Small intestine (tissue), 16 donors: Measurements from ENCODE around the gene MYO7A. TPM values are rescaled to one million over a fixed set of nuclear protein-coding genes. Genes with fewer than 3 reads are reported as not detected.

Experiments used
- DNase-seq, 2 donors: peaks; one replicate each; pipeline versions ENCODE4 v3.0.0 to v3.0.0-alpha.2; 2013
- FAIRE-seq: peaks from 2 replicates; lab custom pipeline; 2012; peaks lifted over from hg19 to GRCh38; lab: Jason Lieb, UNC
- H3K27ac ChIP-seq, 3 donors: one replicate each; pipeline ENCODE4 v1.5.1; 2013; ENCODE audit warnings: low read length in 2 of 3, mild to moderate bottlenecking in 2 of 3, control low read depth in 1 of 3, inconsistent platforms in 1 of 3, low read depth in 1 of 3, moderate library complexity in 1 of 3
- H3K27me3 ChIP-seq, 3 donors: one replicate each; pipeline ENCODE4 v1.6.1; 2013; ENCODE audit warnings: low read length in 3 of 3, inconsistent platforms in 1 of 3; ENCODE audit not compliant: control insufficient read depth in 3 of 3, insufficient read depth in 3 of 3
- H3K36me3 ChIP-seq, 3 donors: one replicate each; pipeline ENCODE4 v1.6.1; 2013; ENCODE audit warnings: low read length in 3 of 3, inconsistent platforms in 1 of 3, low read depth in 1 of 3, mild to moderate bottlenecking in 1 of 3, moderate library complexity in 1 of 3; ENCODE audit not compliant: control insufficient read depth in 3 of 3, insufficient read depth in 2 of 3
- H3K4me1 ChIP-seq, 3 donors: one replicate each; pipeline ENCODE4 v1.6.1; 2013; ENCODE audit warnings: low read length in 2 of 3, inconsistent platforms in 1 of 3, low read depth in 1 of 3, mild to moderate bottlenecking in 1 of 3, moderate library complexity in 1 of 3; ENCODE audit not compliant: control insufficient read depth in 3 of 3, insufficient read depth in 2 of 3
- H3K4me3 ChIP-seq, 3 donors: one replicate each; pipeline ENCODE4 v1.5.1; 2013; ENCODE audit warnings: low read length in 3 of 3, control low read depth in 1 of 3, inconsistent platforms in 1 of 3, low read depth in 1 of 3, mild to moderate bottlenecking in 1 of 3, moderate library complexity in 1 of 3
- H3K9me3 ChIP-seq, 2 donors: one replicate each; pipeline ENCODE4 v1.6.1; 2013; ENCODE audit warnings: low read depth in 1 of 2, low read length in 1 of 2; ENCODE audit not compliant: control insufficient read depth in 2 of 2, insufficient read depth in 1 of 2
- WGBS, 3 donors: extraction: QIAGEN DNeasy Blood & Tissue Kit; methylation state at CpG; one replicate each; pipeline ENCODE4 v1.1.7; 2013; 5-methylcytosine and 5-hydroxymethylcytosine counted together
- long read RNA-seq, 10 donors: transcript quantifications; one replicate each; lab custom pipeline, GENCODE V29; 2026
- polyA plus RNA-seq, 4 donors: library from polyadenylated mRNA; stranded (reverse) in 3 of 4; unstranded in 1 of 4; fragments of 200-250 nt in 3 of 4; fragments of 120-200 nt in 1 of 4; gene quantifications; one replicate each; pipeline versions ENCODE4 v1.2.1 to v1.2.3, GENCODE V29; 2013
- donor health status: healthy with polysubstance abuse.
- donor health status: control.
- donor health status: control.
- donor health status: Bipolar disorder and iron deficiency.
- donor health status: healthy.

MYO7A gene
- polyA plus RNA-seq = 10 to 100 TPM in 1 of 4 donors, 1 to 10 TPM in 3; 1.4 to 74.2 (median 2.2) TPM
- long read RNA-seq, donor 1 = 0 reads
- long read RNA-seq, donor 2 = 0 reads
- long read RNA-seq, donor 3, partial matches to known transcripts = 25 of 25 reads
- long read RNA-seq, donor 3, other reads (novel, unspliced or antisense) = 0 of 25 reads
- long read RNA-seq, donor 4 = 0 reads
- long read RNA-seq, donor 5, partial matches to known transcripts = 5 of 5 reads
- long read RNA-seq, donor 5, other reads (novel, unspliced or antisense) = 0 of 5 reads
- long read RNA-seq, donor 6, partial matches to known transcripts = 20 of 20 reads
- long read RNA-seq, donor 6, other reads (novel, unspliced or antisense) = 0 of 20 reads
- long read RNA-seq, donor 7 = 0 reads
- long read RNA-seq, donor 8 = 0 reads
- long read RNA-seq, donor 9, partial matches to known transcripts = 5 of 5 reads
- long read RNA-seq, donor 9, other reads (novel, unspliced or antisense) = 0 of 5 reads
- long read RNA-seq, donor 10 = 0 reads

DNA sequence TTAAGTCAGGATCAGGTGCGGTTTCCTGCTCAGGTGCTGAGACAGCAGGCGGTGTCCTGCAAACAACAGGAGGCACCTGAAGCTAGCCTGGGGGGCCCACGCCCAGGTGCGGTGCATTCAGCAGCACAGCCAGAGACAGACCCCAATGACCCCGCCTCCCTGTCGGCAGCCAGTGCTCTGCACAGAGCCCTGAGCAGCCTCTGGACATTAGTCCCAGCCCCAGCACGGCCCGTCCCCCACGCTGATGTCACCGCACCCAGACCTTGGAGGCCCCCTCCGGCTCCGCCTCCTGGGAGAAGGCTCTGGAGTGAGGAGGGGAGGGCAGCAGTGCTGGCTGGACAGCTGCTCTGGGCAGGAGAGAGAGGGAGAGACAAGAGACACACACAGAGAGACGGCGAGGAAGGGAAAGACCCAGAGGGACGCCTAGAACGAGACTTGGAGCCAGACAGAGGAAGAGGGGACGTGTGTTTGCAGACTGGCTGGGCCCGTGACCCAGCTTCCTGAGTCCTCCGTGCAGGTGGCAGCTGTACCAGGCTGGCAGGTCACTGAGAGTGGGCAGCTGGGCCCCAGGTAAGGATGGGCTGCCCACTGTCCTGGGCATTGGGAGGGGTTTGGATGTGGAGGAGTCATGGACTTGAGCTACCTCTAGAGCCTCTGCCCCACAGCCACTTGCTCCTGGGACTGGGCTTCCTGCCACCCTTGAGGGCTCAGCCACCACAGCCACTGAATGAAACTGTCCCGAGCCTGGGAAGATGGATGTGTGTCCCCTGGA lies at the start of gene MYO7A:
Gene MYO7A (plus strand): TSS at position 327 of the 772 bp plus-strand sequence. CDS start 2,389 bp downstream, outside the sequence.
- H3K27ac ChIP-seq = peak within 1 kb of the TSS in 1 of 3 donors; percentile 93
- FAIRE-seq = no peak
- WGBS, 3 donors = 13 to 18% (median 16%) methylated on average over 18 to 20 of the region's 20 CpGs

DNA sequence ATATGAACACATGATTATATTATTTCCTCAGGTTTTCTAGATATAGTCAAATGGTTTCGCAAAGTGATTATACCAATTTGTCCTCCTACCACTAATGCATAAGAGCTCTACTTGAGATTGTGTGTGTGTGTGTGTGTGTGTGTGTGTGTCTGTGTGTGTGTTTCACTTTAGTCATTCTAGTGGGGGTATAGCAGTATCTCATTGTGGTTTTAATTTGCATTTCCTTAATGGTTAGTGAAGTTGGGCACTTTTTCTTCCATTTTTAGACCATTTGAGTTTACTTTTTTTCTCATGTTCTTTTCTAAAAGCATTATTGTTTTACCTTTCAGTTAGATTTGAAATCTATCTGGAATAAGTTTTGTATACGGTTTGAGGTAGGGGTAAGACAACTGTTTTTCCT lies 48.4 kb upstream of the MYO7A start:
- 93 to 94% (median 94%) methylated on average over 2 of the region's 2 CpGs for WGBS, 3 donors
- DNase-seq (no peak), FAIRE-seq (no peak)
- peaks cover 6 to 53% (median 9%) of the 10 kb centered on the region in 3 donors for H3K4me1 ChIP-seq
- H3K27me3 ChIP-seq = no peaks in the 10 kb centered on the region
- no peaks in the 10 kb centered on the region for H3K9me3 ChIP-seq
- H3K36me3 ChIP-seq = peaks cover 0 to 50% (median 0%) of the 10 kb centered on the region in 3 donors
- H3K4me3 ChIP-seq = no peak overlapping the region
- no peak overlapping the region for H3K27ac ChIP-seq

More for the DNA sequence above, at the start of gene MYO7A:
- H3K4me3 ChIP-seq = peak within 1 kb of the TSS in 2 of 3 donors; percentile 6 to 84
- DNase-seq = peak; percentile 50 to 95
- no peaks in the 10 kb centered on the region for H3K27me3 ChIP-seq
- H3K4me1 ChIP-seq = peaks cover 0 to 40% (median 0%) of the 10 kb centered on the region in 3 donors
- H3K36me3 ChIP-seq = peaks cover 0 to 61% (median 4%) of the 10 kb centered on the region in 3 donors
- H3K9me3 ChIP-seq = no peaks in the 10 kb centered on the region

DNA sequence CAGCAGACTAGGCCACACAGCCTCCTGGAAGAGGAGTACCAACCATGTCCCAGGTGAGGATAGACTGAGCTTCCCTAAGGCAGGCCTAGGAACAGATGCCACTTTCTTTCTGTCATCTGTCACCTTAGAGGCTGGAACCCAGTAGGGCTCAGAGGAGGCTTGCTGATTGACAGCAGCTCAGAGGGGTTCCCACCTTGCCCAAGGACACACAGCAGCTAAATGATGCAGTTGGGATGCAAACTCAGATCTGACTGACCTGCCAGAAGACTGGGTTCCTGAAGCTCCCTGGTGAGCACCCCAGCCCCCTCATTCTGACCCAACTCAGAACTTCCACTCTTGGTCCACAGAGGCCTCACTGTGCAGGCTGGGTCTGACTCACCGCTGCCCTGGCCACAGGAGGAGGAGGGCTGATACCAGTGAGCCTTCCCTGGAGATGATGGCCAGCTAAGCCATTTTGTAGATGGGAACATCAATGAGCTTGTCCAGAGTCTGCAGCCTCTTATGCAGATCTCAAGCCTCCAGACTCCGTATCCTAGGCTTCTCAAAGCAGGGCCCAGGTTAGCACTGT lies 47.3 kb upstream of the MYO7A start:
- Histone ChIP-seq H3K27me3 (no peaks in the 10 kb centered on the region), H3K27ac (no peak overlapping the region), H3K36me3 (peaks cover 0 to 53% (median 0%) of the 10 kb centered on the region in 3 donors), H3K4me1 (peaks cover 4 to 52% (median 6%) of the 10 kb centered on the region in 3 donors), H3K9me3 (no peaks in the 10 kb centered on the region), H3K4me3 (no peak overlapping the region)
- 89 to 94% (median 93%) methylated on average over 2 of the region's 2 CpGs for WGBS, 3 donors
- DNase-seq (no peak), FAIRE-seq (no peak)

DNA sequence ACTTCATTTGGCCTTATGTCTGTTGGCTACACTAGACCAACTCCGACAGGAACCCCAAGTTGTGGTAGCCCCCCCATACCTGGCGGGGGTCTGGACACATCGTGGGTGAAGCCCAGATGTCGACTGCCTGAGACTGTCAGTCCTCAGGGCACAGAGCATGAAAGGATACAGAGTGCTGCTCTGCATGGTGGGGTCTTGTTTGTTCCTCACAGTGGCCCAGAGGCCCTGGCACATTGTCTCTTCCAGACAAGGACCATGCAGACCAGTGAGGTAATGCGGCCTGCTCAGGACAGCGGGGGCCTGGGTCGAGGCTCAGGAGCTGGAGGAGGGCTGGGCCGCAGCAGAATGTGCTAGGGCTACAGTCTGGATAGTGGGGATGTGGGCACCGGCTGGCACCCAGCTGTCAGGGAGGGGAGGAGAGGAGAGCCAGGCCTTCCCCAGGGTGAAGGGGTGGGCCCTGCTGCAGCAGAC lies 46.6 kb upstream of the MYO7A start:
- H3K9me3 ChIP-seq = no peaks in the 10 kb centered on the region
- H3K36me3 ChIP-seq = peaks cover 0 to 59% (median 0%) of the 10 kb centered on the region in 3 donors
- DNase-seq = no peak
- WGBS, 3 donors = 80 to 86% (median 84%) methylated on average over 9 of the region's 9 CpGs
- peaks cover 3 to 53% (median 4%) of the 10 kb centered on the region in 3 donors for H3K4me1 ChIP-seq
- no peak for FAIRE-seq
- H3K27me3 ChIP-seq = no peaks in the 10 kb centered on the region
- H3K27ac ChIP-seq = no peak overlapping the region
- H3K4me3 ChIP-seq = no peak overlapping the region

DNA sequence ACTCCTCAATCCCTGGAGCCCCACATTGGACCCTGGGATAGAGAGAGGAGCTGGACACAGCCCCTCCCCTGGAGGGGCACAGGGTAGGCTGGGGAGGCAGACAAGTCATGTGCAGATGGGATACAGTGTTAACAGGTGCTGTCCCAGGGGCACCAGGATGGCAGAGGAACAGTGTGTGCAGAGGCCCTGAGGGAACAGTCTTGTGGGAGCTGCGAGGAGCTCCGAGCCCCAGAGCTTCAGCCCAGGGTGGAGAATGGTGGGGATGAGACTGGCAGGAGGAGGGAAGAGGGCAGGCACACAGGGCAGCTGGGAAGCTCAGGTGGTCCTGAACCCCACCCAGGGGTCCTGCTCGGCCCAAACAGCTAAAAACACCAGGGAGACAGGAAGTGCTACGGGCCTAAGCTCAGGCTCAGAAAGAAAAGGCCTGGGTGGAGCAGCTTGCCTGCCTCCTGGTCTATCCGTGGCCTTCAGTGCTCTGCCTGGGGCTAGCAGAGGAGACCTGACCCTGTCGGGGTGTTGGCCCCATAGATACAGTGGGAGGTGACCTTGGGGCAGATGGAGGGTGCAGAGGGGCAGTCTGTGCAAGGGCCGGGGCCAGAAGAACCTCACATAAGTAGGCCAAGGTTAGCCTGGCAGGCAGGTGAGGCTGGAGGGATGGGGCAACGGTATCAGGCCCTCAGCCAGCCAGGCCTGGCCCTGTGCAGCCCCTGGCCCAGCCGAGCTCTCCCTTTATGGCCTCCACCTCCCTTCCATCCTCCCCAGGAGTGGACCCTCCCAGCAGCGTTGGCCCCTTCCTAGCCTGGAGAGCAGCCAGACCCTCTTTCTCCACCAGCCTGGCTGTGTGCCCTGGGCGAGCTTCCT lies 45.8 kb upstream of the MYO7A start:
- DNase-seq (no peak), FAIRE-seq (no peak)

DNA sequence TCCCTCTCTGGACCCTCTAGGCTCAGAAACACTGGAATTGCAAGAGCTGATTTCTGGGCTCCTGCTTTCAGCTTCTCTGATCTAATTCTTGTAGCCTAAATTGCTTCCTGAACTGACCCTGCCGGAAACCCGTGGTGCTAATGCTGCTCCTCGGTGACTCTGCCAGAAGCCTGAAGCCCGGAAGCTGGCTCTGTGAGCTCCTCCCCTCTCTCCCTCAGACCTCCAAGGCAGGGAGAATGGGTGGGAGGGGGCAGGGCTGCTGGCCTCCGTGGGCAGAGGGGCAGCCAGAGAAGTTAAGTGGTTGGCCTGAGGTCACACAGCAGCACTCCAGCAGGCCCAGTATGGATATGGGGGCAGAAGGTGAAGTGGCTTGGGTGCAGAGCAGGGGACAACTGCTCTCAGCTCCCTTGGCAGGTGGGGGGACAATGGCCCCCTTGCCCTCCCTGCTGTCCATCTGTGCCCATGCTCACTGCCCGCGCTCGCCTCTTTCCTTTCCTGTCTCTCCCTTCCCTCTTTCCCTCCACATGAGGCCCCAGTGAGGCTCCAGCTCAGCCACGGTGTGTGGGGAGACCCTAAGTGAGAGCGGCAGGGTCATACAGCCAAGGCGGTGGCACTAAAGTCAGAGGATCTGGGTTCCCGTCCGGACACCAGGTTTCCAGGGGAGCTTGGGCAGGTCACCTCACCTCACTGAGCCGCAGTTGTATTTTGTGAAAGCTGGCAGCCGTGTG lies 45.0 kb upstream of the MYO7A start:
- Histone ChIP-seq H3K36me3 (peaks cover 0 to 69% (median 0%) of the 10 kb centered on the region in 3 donors), H3K4me1 (peaks cover 6 to 67% (median 8%) of the 10 kb centered on the region in 3 donors), H3K27ac (peak overlapping the region; percentile 24 to 80 (median 57)), H3K4me3 (no peak overlapping the region), H3K27me3 (no peaks in the 10 kb centered on the region), H3K9me3 (no peaks in the 10 kb centered on the region)
- DNase-seq = peak in 1 of 2 donors; percentile 55
- 64 to 74% (median 67%) methylated on average over 15 of the region's 15 CpGs for WGBS, 3 donors
- FAIRE-seq = no peak

More for the DNA sequence above, 45.8 kb upstream of the MYO7A start:
- Histone ChIP-seq H3K4me3 (no peak overlapping the region), H3K27ac (peak overlapping the region; percentile 24 to 79 (median 57)), H3K36me3 (peaks cover 0 to 64% (median 0%) of the 10 kb centered on the region in 3 donors), H3K9me3 (no peaks in the 10 kb centered on the region), H3K4me1 (peaks cover 3 to 59% (median 4%) of the 10 kb centered on the region in 3 donors), H3K27me3 (no peaks in the 10 kb centered on the region)
- 38 to 47% (median 38%) methylated on average over 10 to 11 of the region's 11 CpGs for WGBS, 3 donors
